ENCODE data around the gene VWA8. TPM values are rescaled to one million over a fixed set of nuclear protein-coding genes. Genes with fewer than 3 reads are reported as not detected.
A peak's percentile ranks its signal among the peaks of the same experiment; 100 is the strongest.

VWA8 gene
- total and polyA plus RNA-seq, 7 experiments from 2014 or later: 4.8 to 26.3 (median 21.6) TPM

DNA sequence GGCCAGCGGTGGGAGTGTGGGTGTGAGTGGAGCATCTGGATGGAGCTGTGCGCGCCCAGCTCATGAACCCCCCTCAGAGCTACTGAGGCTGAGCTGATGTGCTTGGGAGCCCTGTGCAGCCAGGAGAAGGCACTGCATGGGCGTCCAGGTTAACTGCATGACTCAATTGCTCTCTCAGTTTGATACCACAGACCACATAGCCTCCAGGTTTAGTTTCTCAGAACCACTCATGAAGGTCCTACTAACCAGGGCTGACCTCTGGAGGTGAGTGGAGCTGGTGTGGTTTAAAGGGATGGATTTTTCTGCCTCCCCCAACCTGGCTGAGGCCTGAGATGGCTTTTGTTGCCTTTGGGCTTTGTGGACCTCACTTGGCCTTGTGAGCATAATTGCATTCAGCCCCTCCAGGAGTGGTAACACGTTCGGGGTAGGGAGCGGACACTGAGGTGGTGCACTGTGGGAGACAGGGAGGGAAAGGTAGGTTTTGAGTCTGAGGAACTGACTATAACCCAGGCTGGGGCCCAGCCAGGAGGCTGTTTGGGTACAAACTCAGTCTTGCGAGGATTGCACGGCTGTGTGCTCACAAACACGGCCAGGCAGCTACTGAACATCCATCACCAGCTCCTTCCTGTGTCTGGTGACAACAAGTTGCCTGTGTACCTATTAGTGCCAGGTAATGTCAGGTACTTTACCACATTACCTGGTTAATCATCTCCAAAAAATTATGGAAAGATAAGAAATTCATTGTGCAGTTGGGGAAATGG lies 406.1 kb downstream of the VWA8 start:
- ChIA-PET POLR2A (interaction anchor here (0.6 to 1.3 kb wide), 3 partner anchors 9 to 1770 kb away, joined by 3 to 5 read pairs (median 3); no protein-coding TSS in a partner anchor), CTCF (interaction anchor here (0.6 kb wide), 1 partner anchor 32 kb away, joined by 3 read pairs; no protein-coding TSS in a partner anchor)
- H3K4me1 Mint-ChIP-seq: peaks cover 0 to 16% (median 4%) of the 10 kb centered on the region in 7 donors
- H3K27me3 Mint-ChIP-seq: no peaks in the 10 kb centered on the region
- Histone ChIP-seq H3K27ac (ENCODE audit: low read depth, low read length) (no peak overlapping the region), H3K9me3 (ENCODE audit: control insufficient read depth in 2 of 3, low read length in 3 of 3) (no peaks in the 10 kb centered on the region), H3K4me1 (ENCODE audit: control insufficient read depth in 2 of 2, insufficient read depth in 2 of 2, low read length in 2 of 2) (no peaks in the 10 kb centered on the region), H3K4me3 (ENCODE audit: low read length) (no peak overlapping the region), H3K36me3 (ENCODE audit: control insufficient read depth in 2 of 3, insufficient read depth in 3 of 3, low read length in 3 of 3) (no peaks in the 10 kb centered on the region), H3K27me3 (ENCODE audit: control insufficient read depth in 2 of 2, insufficient read depth in 2 of 2, low read length in 2 of 2) (no peaks in the 10 kb centered on the region)
- peak overlapping the region in 1 of 9 donors; percentile 62 for H3K27ac Mint-ChIP-seq
- H3K9me3 Mint-ChIP-seq: no peaks in the 10 kb centered on the region
- intact Hi-C loops (cut with micrococcal nuclease): no loop called here
- peak overlapping the region in 1 of 10 donors; percentile 47 for H3K4me3 Mint-ChIP-seq
- DNase-seq: peak in 1 of 9 donors; percentile 41
- no peak for ATAC-seq
- peaks cover 0 to 4% (median 0%) of the 10 kb centered on the region in 5 donors for H3K36me3 Mint-ChIP-seq

DNA sequence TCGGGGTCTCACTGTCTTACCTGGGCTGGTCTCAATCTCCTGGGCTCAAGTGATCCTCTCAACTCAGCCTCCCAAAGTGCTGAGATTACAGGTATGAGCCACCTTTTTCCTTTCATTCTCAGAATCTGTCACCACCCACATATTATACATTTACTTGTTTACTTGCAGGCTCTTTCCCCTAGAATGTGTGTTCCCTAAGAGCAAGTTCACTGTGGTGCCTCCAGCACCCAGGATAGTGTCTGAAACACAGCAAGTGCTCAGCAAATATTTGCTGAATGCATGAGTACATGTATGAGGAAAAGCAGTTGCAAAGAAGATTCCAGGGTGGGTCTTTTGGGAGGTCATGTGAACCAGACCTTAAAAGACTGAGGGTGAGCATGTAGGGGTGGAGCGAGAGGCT lies 406.7 kb downstream of the VWA8 start:
- Mint-ChIP-seq H3K27ac (peak overlapping the region in 4 of 9 donors; percentile 2 to 78 (median 50)), H3K27me3 (no peaks in the 10 kb centered on the region), H3K4me1 (peaks cover 0 to 16% (median 4%) of the 10 kb centered on the region in 7 donors), H3K36me3 (peaks cover 0 to 4% (median 0%) of the 10 kb centered on the region in 5 donors), H3K9me3 (no peaks in the 10 kb centered on the region), H3K4me3 (peak overlapping the region in 1 of 10 donors; percentile 47)
- POLR2A ChIA-PET: interaction anchor here (0.6 to 1.3 kb wide), 3 partner anchors 9 to 1769 kb away, joined by 3 to 5 read pairs (median 3); no protein-coding TSS in a partner anchor
- intact Hi-C loops (cut with micrococcal nuclease): no loop called here
- no peak for ATAC-seq
- no peak for DNase-seq
- CTCF ChIA-PET: interaction anchor here (0.6 kb wide), 1 partner anchor 31 kb away, joined by 3 read pairs; no protein-coding TSS in a partner anchor
- no peaks in the 10 kb centered on the region for H3K27me3 ChIP-seq (ENCODE audit: control insufficient read depth in 2 of 2, insufficient read depth in 2 of 2, low read length in 2 of 2)
- no peak overlapping the region for H3K27ac ChIP-seq (ENCODE audit: low read depth, low read length)
- no peaks in the 10 kb centered on the region for H3K4me1 ChIP-seq (ENCODE audit: control insufficient read depth in 2 of 2, insufficient read depth in 2 of 2, low read length in 2 of 2)
- no peaks in the 10 kb centered on the region for H3K36me3 ChIP-seq (ENCODE audit: control insufficient read depth in 2 of 3, insufficient read depth in 3 of 3, low read length in 3 of 3)
- H3K4me3 ChIP-seq (ENCODE audit: low read length): no peak overlapping the region
- no peaks in the 10 kb centered on the region for H3K9me3 ChIP-seq (ENCODE audit: control insufficient read depth in 2 of 3, low read length in 3 of 3)

DNA sequence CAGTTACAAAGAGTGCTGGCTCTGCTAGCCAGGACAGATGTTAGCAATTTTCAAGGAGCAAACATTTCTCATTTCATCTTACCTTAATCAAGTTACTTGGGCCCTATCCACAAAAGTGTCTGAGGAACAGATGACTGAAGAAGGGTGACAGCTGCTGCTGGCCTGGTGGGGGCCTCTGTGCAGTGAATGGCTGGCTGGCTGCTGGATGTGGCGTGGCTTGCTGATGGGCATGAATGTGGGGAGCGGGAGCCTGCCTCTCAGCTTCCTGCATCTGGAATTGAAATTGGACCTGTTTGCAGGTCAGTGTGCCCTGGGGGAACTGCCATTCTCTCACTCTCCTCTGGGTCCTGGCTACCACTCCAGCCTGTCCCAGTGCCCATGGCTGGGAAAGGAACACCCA lies 408.9 kb downstream of the VWA8 start:
- H3K4me1 Mint-ChIP-seq: peaks cover 0 to 16% (median 0%) of the 10 kb centered on the region in 7 donors
- ATAC-seq (no peak), DNase-seq (no peak)
- H3K9me3 ChIP-seq (ENCODE audit: control insufficient read depth in 2 of 3, low read length in 3 of 3): no peaks in the 10 kb centered on the region
- H3K4me3 ChIP-seq (ENCODE audit: low read length): no peak overlapping the region
- no peaks in the 10 kb centered on the region for H3K4me1 ChIP-seq (ENCODE audit: control insufficient read depth in 2 of 2, insufficient read depth in 2 of 2, low read length in 2 of 2)
- H3K27me3 Mint-ChIP-seq: no peaks in the 10 kb centered on the region
- H3K36me3 ChIP-seq (ENCODE audit: control insufficient read depth in 2 of 3, insufficient read depth in 3 of 3, low read length in 3 of 3): no peaks in the 10 kb centered on the region
- H3K9me3 Mint-ChIP-seq: no peaks in the 10 kb centered on the region
- ChIA-PET POLR2A (no interaction called here), CTCF (no interaction called here)
- H3K4me3 Mint-ChIP-seq: no peak overlapping the region
- intact Hi-C loops (cut with micrococcal nuclease): no loop called here
- H3K27me3 ChIP-seq (ENCODE audit: control insufficient read depth in 2 of 2, insufficient read depth in 2 of 2, low read length in 2 of 2): no peaks in the 10 kb centered on the region
- H3K27ac Mint-ChIP-seq: no peak overlapping the region
- H3K27ac ChIP-seq (ENCODE audit: low read depth, low read length): no peak overlapping the region
- peaks cover 0 to 4% (median 0%) of the 10 kb centered on the region in 5 donors for H3K36me3 Mint-ChIP-seq

DNA sequence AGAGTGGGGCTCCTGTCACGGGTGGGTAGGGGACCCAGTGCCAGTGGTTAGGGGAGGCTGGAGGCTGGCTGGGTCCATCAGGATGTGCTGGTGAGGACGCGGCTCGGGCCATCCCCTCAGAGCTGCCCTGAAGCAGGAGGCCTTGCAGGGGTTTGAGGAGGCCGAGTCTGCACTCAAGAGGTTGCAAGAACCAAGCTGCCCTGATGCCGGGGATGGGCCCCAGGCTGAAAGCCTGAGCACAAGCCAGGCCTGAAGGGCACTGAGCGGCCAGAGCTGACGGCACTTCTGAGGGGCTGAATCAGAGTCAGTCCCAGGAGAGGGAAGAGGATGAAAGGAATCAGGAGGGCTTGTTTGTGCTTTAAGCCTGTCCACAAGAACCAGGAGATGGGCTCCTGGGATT lies 410.6 kb downstream of the VWA8 start:
- no peak overlapping the region for H3K4me3 Mint-ChIP-seq
- no peaks in the 10 kb centered on the region for H3K9me3 ChIP-seq (ENCODE audit: control insufficient read depth in 2 of 3, low read length in 3 of 3)
- ChIA-PET POLR2A (interaction anchor here (1.5 to 1.7 kb wide), 2 partner anchors 10 to 56 kb away, joined by 5 read pairs; no protein-coding TSS in a partner anchor), CTCF (interaction anchor here (1.1 kb wide), 1 partner anchor 139 kb away, joined by 4 read pairs; no protein-coding TSS in a partner anchor)
- intact Hi-C loops (cut with micrococcal nuclease): no loop called here
- peak overlapping the region in 1 of 9 donors; percentile 28 for H3K27ac Mint-ChIP-seq
- no peaks in the 10 kb centered on the region for H3K9me3 Mint-ChIP-seq
- DNase-seq: no peak
- H3K27me3 ChIP-seq (ENCODE audit: control insufficient read depth in 2 of 2, insufficient read depth in 2 of 2, low read length in 2 of 2): no peaks in the 10 kb centered on the region
- H3K27me3 Mint-ChIP-seq: no peaks in the 10 kb centered on the region
- H3K27ac ChIP-seq (ENCODE audit: low read depth, low read length): no peak overlapping the region
- H3K36me3 ChIP-seq (ENCODE audit: control insufficient read depth in 2 of 3, insufficient read depth in 3 of 3, low read length in 3 of 3): no peaks in the 10 kb centered on the region
- no peak overlapping the region for H3K4me3 ChIP-seq (ENCODE audit: low read length)
- peaks cover 0 to 22% (median 4%) of the 10 kb centered on the region in 7 donors for H3K4me1 Mint-ChIP-seq
- H3K36me3 Mint-ChIP-seq: peaks cover 0 to 4% (median 0%) of the 10 kb centered on the region in 5 donors
- H3K4me1 ChIP-seq (ENCODE audit: control insufficient read depth in 2 of 2, insufficient read depth in 2 of 2, low read length in 2 of 2): no peaks in the 10 kb centered on the region
- no peak for ATAC-seq

DNA sequence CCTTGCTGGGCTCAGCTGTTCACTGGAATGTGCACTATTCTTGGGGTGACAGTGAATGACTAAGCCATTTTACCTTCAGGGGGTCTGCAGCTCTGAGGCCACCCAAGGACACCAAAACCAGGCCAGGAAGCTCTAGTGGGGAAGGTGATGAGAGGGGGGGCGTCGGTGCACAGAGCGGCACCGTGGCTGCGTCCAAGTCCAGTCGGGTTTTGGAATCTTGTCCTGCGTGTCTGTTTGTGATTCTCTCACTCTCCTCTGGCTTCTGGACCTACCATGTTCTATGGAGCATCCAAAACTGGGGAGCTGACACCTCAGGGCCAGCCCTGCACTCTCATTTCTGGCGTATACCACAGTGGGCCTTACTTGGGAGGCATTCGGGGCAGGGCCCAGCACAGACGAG lies 411.4 kb downstream of the VWA8 start:
- H3K4me1 ChIP-seq (ENCODE audit: control insufficient read depth in 2 of 2, insufficient read depth in 2 of 2, low read length in 2 of 2): no peaks in the 10 kb centered on the region
- intact Hi-C loops (cut with micrococcal nuclease): no loop called here
- DNase-seq: no peak
- ATAC-seq: no peak
- H3K9me3 ChIP-seq (ENCODE audit: control insufficient read depth in 2 of 3, low read length in 3 of 3): no peaks in the 10 kb centered on the region
- CTCF ChIA-PET: no interaction called here
- Mint-ChIP-seq H3K4me3 (no peak overlapping the region), H3K27ac (peak overlapping the region in 1 of 9 donors; percentile 55), H3K9me3 (no peaks in the 10 kb centered on the region), H3K36me3 (peaks cover 0 to 4% (median 0%) of the 10 kb centered on the region in 5 donors), H3K4me1 (peaks cover 0 to 23% (median 4%) of the 10 kb centered on the region in 7 donors), H3K27me3 (no peaks in the 10 kb centered on the region)
- POLR2A ChIA-PET: interaction anchor here (1.5 to 1.7 kb wide), 2 partner anchors 9 to 55 kb away, joined by 5 read pairs; no protein-coding TSS in a partner anchor
- H3K27me3 ChIP-seq (ENCODE audit: control insufficient read depth in 2 of 2, insufficient read depth in 2 of 2, low read length in 2 of 2): no peaks in the 10 kb centered on the region
- no peaks in the 10 kb centered on the region for H3K36me3 ChIP-seq (ENCODE audit: control insufficient read depth in 2 of 3, insufficient read depth in 3 of 3, low read length in 3 of 3)
- no peak overlapping the region for H3K27ac ChIP-seq (ENCODE audit: low read depth, low read length)
- no peak overlapping the region for H3K4me3 ChIP-seq (ENCODE audit: low read length)

DNA sequence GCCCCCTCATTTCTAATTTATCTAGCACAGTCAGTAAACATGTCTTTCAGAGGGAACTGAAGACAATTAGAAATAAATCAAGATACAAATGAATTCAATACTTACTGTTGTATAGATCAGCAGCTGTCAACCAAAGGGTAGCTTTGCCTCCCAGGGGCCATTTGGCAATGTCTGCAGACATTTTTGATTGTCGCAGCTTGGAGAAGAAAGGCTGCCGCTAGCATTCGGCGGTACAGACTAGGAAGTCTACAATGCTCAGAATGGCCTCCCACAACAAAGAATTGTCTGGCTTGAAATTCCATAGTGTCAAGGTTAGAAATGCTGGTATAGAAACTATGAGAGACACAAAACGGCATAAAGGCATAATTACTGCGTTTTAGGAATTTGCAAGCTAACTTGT lies 412.0 kb downstream of the VWA8 start:
- no peak overlapping the region for H3K27ac ChIP-seq (ENCODE audit: low read depth, low read length)
- peaks cover 0 to 4% (median 0%) of the 10 kb centered on the region in 11 donors for H3K9me3 Mint-ChIP-seq
- no peaks in the 10 kb centered on the region for H3K27me3 ChIP-seq (ENCODE audit: control insufficient read depth in 2 of 2, insufficient read depth in 2 of 2, low read length in 2 of 2)
- H3K4me1 ChIP-seq (ENCODE audit: control insufficient read depth in 2 of 2, insufficient read depth in 2 of 2, low read length in 2 of 2): no peaks in the 10 kb centered on the region
- no peaks in the 10 kb centered on the region for H3K27me3 Mint-ChIP-seq
- POLR2A ChIA-PET: interaction anchor here (1.5 to 1.7 kb wide), 2 partner anchors 8 to 54 kb away, joined by 5 read pairs; no protein-coding TSS in a partner anchor
- ATAC-seq: no peak
- H3K36me3 Mint-ChIP-seq: peaks cover 0 to 5% (median 0%) of the 10 kb centered on the region in 5 donors
- no peaks in the 10 kb centered on the region for H3K36me3 ChIP-seq (ENCODE audit: control insufficient read depth in 2 of 3, insufficient read depth in 3 of 3, low read length in 3 of 3)
- intact Hi-C loops (cut with micrococcal nuclease): no loop called here
- H3K27ac Mint-ChIP-seq: peak overlapping the region in 1 of 9 donors; percentile 43
- DNase-seq: no peak
- CTCF ChIA-PET: interaction anchor here (1.1 kb wide), 1 partner anchor 10 kb away, joined by 3 read pairs; no protein-coding TSS in a partner anchor
- H3K9me3 ChIP-seq (ENCODE audit: control insufficient read depth in 2 of 3, low read length in 3 of 3): no peaks in the 10 kb centered on the region
- H3K4me1 Mint-ChIP-seq: peaks cover 0 to 17% (median 2%) of the 10 kb centered on the region in 7 donors
- no peak overlapping the region for H3K4me3 ChIP-seq (ENCODE audit: low read length)
- no peak overlapping the region for H3K4me3 Mint-ChIP-seq
